ENCODE data around the gene PTPRG.
"Not testable (repeated sequence)": the region's sequence is repeated elsewhere in the genome, so short reads cannot be mapped to it uniquely, and the experiment has no call there.

PTPRG gene

DNA sequence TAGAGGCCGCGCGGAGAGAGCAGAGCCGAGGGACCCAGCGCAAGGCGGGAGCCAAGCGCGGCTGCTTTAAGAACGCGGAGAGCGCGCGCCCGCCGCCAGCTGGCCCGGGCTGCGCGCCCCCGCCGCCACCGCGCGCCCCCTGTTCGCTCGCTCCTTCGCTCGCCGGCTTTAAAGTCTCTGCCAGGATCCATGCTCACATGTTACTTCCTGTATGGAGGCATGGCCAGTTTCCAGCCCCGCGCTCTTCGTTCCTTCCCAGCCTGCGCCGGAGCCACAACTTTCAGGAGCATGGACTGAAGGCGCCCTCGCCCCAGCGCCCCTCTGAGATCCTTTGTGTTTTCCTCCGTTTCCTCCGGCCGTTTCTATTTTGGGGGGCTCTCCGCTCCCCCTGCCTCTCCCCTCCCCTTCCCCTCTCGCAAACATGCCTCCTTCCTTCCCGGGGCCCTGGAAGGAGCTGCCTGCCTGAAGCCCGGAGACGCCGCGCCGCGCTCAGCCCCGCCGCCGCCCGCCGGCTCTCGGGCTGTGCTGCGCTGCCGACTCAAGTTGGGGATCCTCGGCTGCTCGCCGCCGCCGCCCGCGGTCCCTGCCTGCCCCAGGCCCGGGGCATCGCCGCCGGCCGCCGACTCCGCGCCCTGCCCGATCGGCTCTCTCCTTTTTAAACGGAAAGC lies at the start of gene PTPRG:
Gene PTPRG, plus strand, starts transcription at position 198 of the 668 bp plus-strand sequence. CDS start 717 bp downstream, outside the sequence.
- no peak for DNase-seq

DNA sequence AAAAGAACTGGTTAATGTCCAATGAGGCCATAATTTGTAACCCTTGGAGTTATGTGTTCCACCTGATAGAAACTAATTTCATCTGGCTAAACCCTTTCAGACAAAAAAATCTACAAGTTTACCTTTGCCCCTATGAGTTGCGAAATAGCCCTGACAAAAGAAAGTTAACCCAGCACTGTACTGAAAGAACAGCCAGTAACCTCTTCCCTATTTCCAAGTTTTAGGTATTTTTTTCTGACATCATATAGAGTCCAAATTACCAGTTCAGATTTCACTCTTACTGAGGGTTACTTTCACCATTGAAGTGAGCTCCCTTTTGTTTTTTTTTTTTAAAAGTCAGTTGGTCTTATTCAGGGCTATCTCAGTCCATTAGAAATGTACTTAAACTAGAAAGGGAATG lies 42.8 kb upstream of the PTPRG start:
- DNase-seq, result no peak

DNA sequence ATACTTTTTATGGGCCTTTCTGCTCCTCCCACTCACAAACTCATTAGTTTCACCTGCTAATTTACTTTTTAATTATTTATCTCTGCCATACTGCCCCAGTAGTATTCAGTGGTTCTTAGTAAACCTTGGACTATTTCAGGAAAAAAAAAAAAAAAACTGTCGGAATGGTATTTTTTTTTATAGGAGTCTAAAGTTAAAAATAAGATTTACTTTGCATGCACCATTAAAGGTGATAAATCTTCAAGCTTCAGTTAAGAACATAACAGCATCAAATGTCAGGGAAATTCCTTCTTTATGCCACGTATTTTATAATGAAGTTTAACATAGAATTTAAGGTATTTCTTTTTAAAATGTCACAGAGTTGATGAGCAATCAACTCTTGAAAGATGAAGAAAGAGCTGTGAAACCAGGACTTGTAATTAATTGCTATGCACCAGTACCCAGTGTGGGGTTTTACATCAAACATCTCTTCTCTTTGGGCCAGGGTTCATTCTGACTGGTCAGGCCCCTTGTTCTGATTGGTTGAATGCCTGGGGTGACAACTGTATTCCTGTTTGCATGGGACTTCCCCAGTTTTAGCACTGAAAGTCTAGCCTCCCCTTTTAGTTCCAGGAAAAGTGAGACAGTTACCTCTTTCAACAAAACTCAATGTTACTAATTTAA lies 40.3 kb upstream of the PTPRG start:
- DNase-seq, result no peak

DNA sequence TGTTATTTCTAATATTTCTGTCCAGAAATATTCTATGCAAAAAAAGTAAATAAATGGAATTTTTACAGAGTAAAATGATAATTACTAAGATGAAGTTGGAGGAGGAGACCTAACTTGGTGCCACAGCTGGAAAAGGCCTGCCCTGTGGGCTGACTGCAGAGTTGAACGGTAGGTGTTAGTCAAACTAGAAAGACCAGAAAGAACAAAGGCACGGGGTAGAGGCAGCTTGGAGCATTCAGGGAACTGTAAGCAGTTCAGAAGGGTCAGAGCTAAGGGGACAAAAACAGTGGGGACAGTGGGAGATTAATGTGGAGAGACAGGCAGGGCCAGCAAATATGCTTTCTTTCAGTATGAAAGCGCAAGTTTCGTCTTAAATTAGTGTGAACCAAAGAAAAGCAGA lies 39.3 kb upstream of the PTPRG start:
- no peak for DNase-seq

DNA sequence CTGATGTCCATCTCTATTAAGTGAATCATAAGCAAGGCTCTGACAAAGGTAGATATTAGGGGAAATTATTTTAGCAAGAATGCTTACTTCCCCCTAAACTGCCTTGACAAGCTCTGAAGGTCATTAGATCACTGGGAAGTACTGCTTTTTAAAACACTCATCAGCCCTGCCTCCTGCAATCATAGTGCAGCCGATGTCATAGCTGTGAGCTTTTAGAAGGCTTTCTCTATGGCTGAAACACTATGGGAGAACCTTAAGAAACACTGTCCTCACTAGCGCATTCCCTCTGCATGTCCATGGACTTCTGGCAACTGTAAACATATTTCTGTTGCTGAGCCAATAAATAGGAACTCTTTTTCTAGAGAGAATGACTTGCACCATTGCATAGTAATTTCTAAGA lies 38.7 kb upstream of the PTPRG start:
- DNase-seq, result no peak

DNA sequence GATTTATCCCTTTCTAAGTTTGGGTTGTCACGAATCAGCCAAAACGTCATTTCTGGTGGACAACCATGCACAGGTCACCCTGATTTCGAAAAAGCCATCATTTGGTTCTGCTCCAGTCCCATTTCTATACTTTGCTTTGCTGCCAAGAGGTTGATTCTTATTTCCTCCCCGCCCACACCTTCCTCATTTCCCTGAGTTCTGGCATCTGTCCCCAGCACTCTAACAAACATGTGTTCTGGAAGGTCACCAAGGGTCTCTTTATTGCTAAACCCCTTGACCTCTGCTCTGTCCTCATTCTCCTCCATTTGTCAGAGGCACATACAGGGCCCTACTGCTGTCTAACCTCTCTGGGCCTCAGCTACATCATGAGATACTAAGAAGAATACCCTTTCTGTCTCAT lies 36.4 kb upstream of the PTPRG start:
- no peak for DNase-seq

DNA sequence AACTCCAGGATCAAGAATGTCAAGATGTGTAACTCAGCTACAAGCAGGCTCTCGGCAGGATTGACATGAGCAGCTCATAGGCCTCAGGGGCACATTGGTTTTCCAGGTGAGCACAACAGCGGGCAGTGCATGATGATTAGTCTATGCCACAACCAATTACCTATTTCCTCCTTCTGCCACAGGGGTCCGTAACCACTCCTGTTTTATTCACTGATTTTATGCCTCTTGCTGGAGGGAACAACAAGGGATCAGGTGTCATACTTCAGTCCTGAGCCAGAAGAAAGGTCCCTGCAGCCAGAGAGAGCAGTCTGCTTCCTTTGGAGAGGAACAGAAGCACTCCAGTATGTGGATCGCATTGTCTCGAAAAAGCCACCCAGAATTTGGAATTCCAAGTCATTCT lies 35.1 kb upstream of the PTPRG start:
- DNase-seq, result no peak

DNA sequence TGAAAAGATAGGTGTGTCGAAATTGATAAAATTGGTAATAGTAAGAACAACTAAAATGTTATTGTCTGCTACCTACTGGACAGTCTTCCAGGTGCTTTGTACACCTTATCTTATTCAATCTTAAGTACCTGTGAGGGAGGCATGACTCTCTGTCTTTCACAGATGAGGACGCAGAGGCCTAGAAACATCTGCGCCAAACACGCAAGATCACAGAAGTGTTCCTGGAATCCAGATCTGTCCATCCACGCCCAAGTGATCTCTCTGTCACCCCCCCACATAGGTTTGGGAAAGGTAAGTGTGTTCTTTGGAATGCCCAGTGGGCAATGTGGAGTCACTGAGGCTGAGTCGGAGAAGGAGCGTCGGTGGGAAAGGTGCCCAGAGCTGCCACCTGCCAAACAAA lies 34.4 kb upstream of the PTPRG start:
- DNase-seq, result no peak

DNA sequence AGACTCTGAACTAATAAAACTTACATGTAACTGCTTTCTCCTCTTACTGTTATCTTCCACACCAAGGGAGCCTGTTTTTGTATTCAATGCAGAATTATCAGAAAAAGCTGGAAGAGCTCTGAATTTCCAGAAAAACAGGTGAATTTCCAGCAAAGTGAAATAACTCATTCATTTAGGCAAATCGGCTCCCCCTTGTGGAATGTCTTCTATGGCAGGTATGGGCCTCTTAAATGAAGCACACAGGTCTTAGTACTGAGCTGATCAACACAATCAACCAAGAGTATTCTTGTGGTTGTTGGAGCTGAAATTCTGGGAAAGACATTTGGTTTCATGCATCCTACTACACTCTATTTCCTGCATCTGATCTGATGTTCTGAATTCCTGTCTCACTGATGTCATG lies 31.0 kb upstream of the PTPRG start:
- no peak for DNase-seq

DNA sequence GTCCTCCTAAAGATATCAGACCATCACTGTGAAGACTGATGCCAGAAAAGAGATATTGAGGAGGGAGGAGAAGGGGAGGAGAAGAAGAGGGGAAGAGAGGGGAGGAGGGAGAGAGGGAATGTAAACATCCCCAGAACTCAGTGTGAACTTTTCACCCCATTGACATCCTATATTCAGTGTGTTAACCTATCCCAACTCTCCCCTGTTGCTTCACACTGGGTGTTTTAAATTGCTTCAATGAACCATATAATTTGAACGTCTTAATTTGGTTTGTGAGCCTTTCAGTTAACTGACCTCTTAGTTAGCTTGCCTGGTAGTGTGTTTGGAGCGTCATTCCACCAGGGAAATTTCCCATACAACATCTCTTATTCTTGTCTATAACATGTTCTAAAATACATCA lies 29.8 kb upstream of the PTPRG start:
- no peak for DNase-seq

DNA sequence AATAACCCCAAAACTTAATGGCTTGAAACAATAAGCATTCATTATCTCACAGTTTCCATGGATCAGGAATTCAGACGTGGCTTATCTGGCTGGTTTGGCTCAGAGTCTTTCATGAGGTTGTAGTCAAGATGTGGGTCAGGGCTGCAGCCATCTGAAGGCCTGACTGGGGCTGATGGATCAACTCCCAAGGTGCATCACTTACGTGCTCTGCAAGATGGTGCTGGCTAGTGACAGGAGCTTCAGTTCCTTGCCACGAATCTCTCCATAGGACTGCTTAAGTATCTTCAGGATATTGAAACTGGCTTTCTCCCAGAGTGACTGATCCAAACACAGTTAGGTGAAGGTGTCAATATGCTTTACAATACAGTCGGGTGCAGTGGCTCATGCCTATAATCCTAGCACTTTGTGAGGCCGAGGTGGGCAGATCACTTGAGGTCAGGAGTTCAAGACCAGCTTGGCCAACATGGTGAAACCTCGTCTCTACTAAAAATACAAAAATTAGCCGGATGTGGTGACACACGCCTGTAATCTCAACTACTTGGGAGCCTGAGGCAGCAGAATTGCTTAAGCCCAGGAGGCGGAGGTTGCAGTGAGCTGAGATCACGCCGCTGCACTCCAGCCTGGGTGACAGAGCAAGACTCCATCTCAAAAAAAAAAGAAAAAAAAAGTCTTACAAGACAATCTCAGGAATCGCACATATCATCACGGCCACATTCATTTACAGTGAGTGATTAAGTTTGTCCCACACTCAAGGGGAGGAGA lies 28.5 kb upstream of the PTPRG start:
- no peak for DNase-seq

DNA sequence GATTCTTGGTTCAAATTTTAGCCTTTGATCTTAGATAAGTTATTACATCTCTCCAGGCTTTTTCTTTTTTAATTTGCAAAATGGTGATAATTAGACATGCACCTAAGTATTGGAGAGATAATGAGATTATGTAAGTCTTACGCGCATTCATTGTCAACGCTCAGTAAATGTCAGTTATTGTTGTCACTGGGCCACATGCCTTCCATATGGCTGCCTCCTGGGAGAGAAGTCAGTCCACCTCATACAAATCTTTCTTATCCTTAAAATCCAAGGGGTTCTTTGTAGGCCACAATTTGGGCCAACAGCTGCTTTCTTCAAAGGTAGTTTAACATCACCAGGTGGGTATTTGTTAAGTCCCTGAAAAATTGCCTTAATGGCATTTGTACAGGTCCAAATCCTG lies 25.5 kb upstream of the PTPRG start:
- DNase-seq, result no peak

DNA sequence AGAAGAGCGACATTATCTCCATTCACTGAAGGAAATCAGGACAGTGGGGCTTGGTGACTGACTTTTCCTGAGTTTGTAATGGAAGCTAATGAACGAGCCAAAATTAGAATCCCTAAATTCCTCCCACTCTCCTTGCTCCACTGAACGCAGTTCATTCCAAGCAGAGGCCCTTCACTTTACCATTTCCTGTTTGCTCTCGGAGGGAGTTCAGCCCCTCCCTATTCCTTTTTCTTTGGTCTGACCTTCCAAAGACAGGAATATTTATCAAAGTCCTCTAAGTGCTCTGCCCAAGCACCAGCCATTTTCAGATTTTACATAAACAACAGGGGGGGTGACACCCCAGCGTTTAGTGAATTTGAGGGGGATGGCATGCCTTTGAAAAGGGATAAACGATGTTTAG lies 24.0 kb upstream of the PTPRG start:
- no peak for DNase-seq

DNA sequence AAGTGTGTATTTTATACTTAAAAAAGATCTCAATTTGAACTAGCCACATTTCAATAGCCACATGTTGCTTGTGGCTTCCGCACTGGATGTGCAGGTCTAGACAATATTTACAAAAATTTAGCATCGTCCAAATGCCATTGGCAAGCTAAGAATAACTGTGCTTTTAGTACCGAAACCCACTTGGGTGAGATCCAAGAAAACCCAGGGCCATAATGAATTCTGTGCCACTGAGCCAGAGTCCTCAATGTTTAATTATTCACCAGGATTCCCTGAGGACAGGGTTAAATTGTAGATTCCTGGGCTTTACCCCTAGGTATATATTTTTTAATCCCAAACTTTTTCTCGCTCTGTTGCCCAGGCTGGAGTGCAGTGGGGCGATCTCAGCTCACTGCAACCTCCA lies 22.9 kb upstream of the PTPRG start:
- DNase-seq, result no peak

DNA sequence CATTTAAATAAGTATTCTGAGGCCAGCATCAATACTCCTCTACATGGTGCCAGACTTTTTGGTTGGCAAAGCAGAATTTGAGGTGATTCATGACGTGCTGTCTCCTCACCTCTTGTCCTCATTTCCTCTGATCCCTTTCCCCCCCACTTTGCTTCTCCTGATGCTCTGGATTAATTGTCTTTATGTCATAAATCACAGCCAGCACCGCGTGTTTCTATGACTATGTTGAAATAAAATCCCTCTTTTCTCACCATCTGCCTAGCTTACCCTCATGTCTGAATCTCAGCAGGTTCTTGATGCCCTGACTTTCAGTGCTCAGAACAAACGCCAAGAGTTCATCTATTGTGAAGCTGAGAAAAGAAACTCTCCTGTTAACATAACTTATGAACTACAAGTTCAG lies 19.7 kb upstream of the PTPRG start:
- no peak for DNase-seq

DNA sequence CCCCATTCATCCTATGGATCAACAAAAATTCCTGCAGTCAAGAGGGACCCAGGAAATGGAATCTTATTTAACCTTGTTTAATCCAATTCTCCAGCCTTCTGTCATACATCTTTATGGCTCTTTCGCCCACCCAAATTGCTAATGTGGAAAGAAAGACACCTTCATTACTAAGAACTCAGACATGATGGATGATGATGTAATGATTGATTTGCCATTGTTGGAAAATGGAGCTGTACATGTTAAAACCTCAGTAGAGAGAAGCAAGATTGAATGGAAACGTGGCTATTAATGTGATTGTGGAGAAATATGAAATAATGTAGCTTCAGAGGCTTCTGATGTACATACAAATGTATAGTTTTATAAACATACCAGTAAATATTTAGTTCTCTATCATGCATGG lies 15.7 kb upstream of the PTPRG start:
- DNase-seq, result no peak

DNA sequence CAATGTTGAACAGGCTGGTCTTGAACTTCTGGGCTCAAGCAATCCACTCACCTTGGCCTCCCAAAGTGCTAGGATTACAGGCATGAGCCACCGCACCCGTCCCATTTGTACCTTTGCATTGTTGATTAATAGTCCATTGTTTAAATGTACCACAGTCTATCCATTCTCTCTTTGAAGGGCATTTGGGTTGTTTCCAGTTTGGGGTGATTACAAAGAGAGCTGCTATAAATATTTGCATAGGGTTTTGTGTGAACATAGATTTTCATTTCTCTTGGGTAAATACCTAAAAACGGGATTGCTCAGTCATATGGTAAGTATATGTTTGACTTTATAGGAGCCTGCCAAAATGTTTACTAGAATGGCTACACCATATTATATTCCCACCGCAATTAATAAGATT lies 13.7 kb upstream of the PTPRG start:
- DNase-seq, result no peak

DNA sequence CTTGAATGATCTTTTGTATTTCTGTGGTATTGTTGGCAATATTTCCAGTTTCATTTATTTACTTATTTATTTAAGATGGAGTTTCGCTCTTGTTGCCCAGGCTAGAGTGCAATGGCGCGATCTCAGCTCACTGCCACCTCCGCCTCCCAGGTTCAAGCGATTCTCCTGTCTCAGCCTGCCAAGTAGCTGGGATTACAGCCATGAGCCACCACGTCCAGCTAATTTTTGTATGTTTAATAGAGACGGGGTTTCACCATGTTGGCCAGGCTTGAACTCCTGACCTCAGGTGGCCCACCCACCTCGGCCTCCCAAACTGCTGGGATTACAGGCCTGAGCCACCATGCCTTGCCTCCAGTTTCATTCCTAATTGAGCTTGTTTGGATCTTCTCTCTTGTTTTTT lies 8.7 kb upstream of the PTPRG start:
- DNase-seq, result not testable (repeated sequence)

DNA sequence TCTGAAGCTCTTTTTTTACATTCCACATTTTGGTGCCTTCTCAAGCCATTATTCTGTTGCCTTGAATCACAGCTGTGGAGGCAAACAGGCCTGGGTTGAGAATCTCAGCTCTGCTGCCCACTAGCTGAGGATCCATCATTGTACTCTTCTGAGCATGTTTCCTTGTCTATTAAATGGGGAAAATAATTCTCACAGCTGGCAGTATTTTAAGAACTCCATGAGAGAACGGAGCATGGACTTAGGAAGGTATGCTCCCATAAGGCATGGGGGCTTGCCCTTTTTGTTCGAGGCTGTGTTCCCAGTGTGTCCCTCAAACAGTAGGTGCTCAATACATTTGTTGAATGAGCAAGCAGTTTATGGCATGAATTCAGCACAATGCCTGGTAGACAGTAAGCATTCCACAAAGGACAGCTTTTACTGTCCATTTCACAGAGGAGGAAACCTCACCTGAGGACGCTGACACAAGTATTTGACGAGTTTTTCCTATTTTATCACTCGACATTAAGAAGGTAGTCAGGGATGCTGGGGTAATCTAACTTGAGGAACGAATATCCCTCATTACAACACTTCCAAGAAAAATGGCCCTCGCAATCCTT lies 2.1 kb upstream of the PTPRG start:
- no peak for DNase-seq

DNA sequence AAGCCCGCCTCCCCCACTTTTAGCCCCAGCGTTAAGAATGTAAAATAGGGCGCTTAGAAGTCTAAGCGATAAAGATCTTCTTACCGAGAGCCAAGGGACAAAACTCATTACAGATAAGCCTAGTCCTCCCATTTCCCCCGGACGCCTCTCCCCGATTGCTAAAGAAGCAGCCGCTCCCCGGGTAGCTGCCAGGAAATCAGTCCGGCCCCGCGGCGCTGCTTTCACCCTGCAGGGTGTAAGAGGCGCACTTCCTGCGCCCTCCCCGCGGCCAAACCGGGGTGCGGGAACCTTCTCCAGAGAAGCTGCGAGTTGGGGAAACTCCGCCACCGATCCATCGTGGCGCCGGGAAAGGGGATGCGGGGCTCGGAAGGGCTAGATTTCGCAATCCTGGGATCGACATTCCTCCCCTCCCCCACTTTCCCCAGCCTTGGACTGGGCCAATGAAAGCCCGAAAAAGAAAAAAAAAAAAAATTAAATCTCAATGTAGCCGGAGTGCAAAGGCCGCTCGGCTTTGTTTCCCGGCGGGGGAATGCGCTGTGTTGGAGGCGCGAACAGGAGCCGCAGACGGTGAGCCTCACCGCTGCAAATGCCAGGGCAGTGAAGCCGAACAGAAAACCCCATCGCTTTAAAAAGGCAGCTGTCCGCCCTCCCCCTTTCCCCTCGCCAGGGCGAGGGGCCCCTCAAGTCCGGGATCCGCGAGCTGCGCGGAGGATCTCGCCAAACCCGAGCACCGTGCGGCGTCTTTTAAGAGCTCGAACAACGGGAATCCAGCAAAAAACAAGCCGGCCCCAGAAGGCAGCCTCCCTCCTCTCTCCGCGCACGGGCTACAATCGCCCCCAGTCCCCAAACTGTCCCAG lies 626 bp upstream of the PTPRG start:
- DNase-seq, result no peak

DNA sequence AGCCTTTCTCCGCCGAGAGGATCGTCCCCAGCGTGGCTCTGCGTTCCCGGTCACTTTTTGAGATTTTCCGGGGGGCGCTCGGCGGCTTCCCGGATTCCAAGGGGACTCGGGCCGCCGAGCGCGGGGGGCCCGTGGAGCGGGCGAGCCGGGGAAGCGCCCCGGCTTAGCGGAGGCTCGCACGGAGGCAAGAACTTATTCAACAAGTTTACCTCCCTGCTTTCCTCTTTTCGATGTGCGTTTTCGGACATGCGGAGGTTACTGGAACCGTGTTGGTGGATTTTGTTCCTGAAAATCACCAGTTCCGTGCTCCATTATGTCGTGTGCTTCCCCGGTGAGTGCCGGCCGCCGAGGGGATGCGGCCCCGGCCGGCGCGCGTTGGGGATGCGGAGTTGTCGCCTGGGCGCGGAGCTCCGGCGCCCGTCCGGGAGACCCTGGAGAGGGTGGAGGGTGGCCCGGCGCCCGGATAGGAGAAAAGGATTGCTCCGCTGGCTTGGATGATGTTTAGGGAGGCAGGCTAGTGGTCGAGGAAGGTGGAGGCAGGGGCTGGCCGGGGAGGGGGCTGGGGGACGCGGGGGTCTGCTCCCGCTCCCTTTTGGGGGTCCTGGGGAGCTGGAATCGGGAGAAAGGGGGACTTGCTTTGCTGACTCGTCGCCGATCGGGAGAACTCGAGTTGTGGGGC lies 810 bp downstream of the PTPRG start:
- DNase-seq, result no peak

DNA sequence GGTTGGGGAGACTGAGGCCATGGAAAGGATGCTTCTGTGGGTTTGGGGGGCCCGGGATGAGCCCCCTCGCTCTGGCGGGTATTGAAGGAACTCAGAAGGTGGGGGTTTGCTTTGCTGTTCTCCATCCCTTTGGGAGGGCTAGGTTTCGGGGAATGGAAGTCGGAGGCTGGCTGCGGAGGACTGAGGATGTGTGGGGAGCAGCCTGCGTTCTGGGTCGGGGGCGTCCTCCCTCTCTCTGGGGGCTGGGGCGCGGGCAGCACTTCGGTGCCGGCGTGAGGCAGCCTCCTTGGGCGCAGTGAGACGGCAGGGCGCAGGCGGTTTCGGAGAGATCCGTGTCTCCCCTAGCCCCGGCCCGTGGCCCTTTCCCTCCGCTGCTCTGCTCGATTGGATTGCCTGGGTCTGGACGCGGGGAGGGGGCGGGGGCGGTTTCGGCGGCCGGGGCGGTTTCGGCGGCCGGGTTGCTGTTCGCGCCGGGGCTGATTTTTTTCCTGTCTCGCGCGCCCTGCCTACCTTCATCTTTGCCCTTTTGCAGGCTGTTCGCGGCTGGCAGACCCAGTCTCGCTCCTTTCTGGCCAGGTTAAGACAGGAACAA lies 1.4 kb downstream of the PTPRG start:
- no peak for DNase-seq

Data from activated CD4-positive, CD25-positive, alpha-beta regulatory T cell (primary cell).